Endothelial cell of umbilical vein (primary cell): ENCODE measurements around the gene ZNF682. TPM values are rescaled to one million over a fixed set of nuclear protein-coding genes. Genes with fewer than 3 reads are reported as not detected.

Experiments used
- BruUV-seq: library from RNA; stranded (reverse); fragments of 400-500 nt; replicated peaks from 2 replicates; lab custom pipeline; 2021; lab: Mats Ljungman, UMichigan
- CTCF ChIA-PET: fragments of 300-600, 350-600 bp; sonication (Branson Sonifier 250); formaldehyde crosslinking; loops from one replicate; lab custom pipeline; 2021; ENCODE audit warnings: antibody characterized with exemption, inconsistent platforms; lab: Charles Lee
- POLR2A ChIA-PET: fragments of 300-600, 350-600 bp; sonication (Branson Sonifier 250); formaldehyde crosslinking; loops from one replicate; lab custom pipeline; 2021; ENCODE audit warnings: antibody characterized with exemption, inconsistent platforms; lab: Charles Lee
- DNase-seq: peaks from one replicate; pipeline ENCODE4 v3.0.0-alpha.2; 2011; ENCODE audit warnings: low read depth, low spot score
- FAIRE-seq: peaks from 2 replicates; lab custom pipeline; 2011; peaks lifted over from hg19 to GRCh38; lab: Jason Lieb, UNC
- H2AFZ ChIP-seq: 2 replicates; pipeline ENCODE4 v1.6.0; 2012; ENCODE audit warnings: low read depth, low read length, control low read depth, inconsistent platforms
- H3K27ac ChIP-seq: 2 replicates; pipeline ENCODE4 v1.5.1; 2011; ENCODE audit warnings: low read depth, mild to moderate bottlenecking, control low read depth, low read length, moderate library complexity; ENCODE audit not compliant: insufficient read depth
- H3K27me3 ChIP-seq, 2 experiments: 2 replicates each; pipeline versions ENCODE4 v1.6.0 to v1.6.1; 2011; ENCODE audit warnings: low read length in 2 of 2, mixed read lengths in 1 of 2; ENCODE audit not compliant: control insufficient read depth in 2 of 2, insufficient read depth in 2 of 2
- H3K36me3 ChIP-seq, 2 experiments: 2 replicates in 1 of 2; 3 replicates in 1 of 2; pipeline ENCODE4 v1.5.1; 2011; ENCODE audit warnings: low read length in 2 of 2, mild to moderate bottlenecking in 1 of 2, moderate library complexity in 1 of 2; ENCODE audit not compliant: control insufficient read depth in 2 of 2, insufficient read depth in 2 of 2; ENCODE audit errors: extremely low read depth in 1 of 2
- H3K4me1 ChIP-seq: 3 replicates; pipeline ENCODE4 v1.5.1; 2011; ENCODE audit warnings: mild to moderate bottlenecking, low read length; ENCODE audit not compliant: control insufficient read depth, insufficient read depth; ENCODE audit errors: extremely low read depth
- H3K4me2 ChIP-seq: 2 replicates; pipeline ENCODE4 v1.6.1; 2011; ENCODE audit warnings: low read length, control low read depth, mixed read lengths; ENCODE audit not compliant: insufficient read depth
- H3K4me3 ChIP-seq, 3 experiments: fragments of 200-600 bp in 1 of 3; sonication (generic), shearing (Covaris generic) in 1 of 3; replicated peaks in 1 of 3; 2 replicates each; pipeline ENCODE4 v1.5.1; 2011 to 2016; ENCODE audit warnings: control low read depth in 3 of 3, low read length in 3 of 3, mild to moderate bottlenecking in 2 of 3, inconsistent platforms in 1 of 3, low read depth in 1 of 3, moderate library complexity in 1 of 3; ENCODE audit not compliant: insufficient read depth in 1 of 3
- H3K79me2 ChIP-seq: 2 replicates; pipeline ENCODE4 v1.6.0; 2012; ENCODE audit warnings: low read length, inconsistent platforms; ENCODE audit not compliant: control insufficient read depth, insufficient read depth
- H3K9ac ChIP-seq: replicated peaks from 2 replicates; pipeline ENCODE3; 2011; ENCODE audit warnings: low read length, control low read depth; ENCODE audit not compliant: insufficient read depth; ENCODE audit errors: extremely low read depth
- H3K9me1 ChIP-seq: replicated peaks from 3 replicates; pipeline ENCODE4 v1.6.0; 2011; ENCODE audit warnings: mild to moderate bottlenecking, low read length; ENCODE audit not compliant: control insufficient read depth, insufficient read depth; ENCODE audit errors: extremely low read depth
- H3K9me3 ChIP-seq: replicated peaks from 2 replicates; pipeline ENCODE4 v1.5.1; 2012; ENCODE audit warnings: low read length, inconsistent platforms; ENCODE audit not compliant: control insufficient read depth, insufficient read depth
- H4K20me1 ChIP-seq: replicated peaks from 2 replicates; pipeline ENCODE3; 2011; ENCODE audit warnings: mild to moderate bottlenecking, low read length; ENCODE audit not compliant: control insufficient read depth, insufficient read depth; ENCODE audit errors: extremely low read depth
- CTCF ChIP-seq, 2 donors: IDR thresholded peaks; 1 replicate in 1 of 2; 2 replicates in 1 of 2; pipeline ENCODE4 v1.5.1; 2011; ENCODE audit warnings: low read length in 2 of 2, mild to moderate bottlenecking in 2 of 2, moderate library complexity in 2 of 2, control low read depth in 1 of 2, inconsistent platforms in 1 of 2, low read depth in 1 of 2; ENCODE audit not compliant: insufficient read depth in 1 of 2; ENCODE audit errors: extremely low read depth in 1 of 2
- EZH2 ChIP-seq: IDR thresholded peaks from 2 replicates; pipeline ENCODE4 v1.6.1; 2012; ENCODE audit warnings: borderline replicate concordance, low read depth, mild to moderate bottlenecking, moderate library complexity, low read length, inconsistent platforms; ENCODE audit not compliant: severe bottlenecking
- FOS ChIP-seq: IDR thresholded peaks from 2 replicates; pipeline ENCODE4 v1.6.1; 2011; ENCODE audit warnings: mild to moderate bottlenecking, low read length, moderate library complexity, borderline replicate concordance; ENCODE audit not compliant: insufficient read depth
- GATA2 ChIP-seq: IDR thresholded peaks from 2 replicates; pipeline ENCODE4 v1.7.0; 2011; ENCODE audit warnings: low read depth, mild to moderate bottlenecking, moderate library complexity, mixed read lengths, low read length; ENCODE audit not compliant: insufficient read length, insufficient read depth
- JUN ChIP-seq: IDR thresholded peaks from 2 replicates; pipeline ENCODE4 v1.6.1; 2011; ENCODE audit warnings: borderline replicate concordance, low read depth; ENCODE audit not compliant: insufficient read length, insufficient read depth
- MAX ChIP-seq: IDR thresholded peaks from 2 replicates; pipeline ENCODE4 v1.6.1; 2011; ENCODE audit not compliant: insufficient read depth, insufficient read length
- MYC ChIP-seq: IDR thresholded peaks from one replicate; pipeline ENCODE4 v1.6.1; 2011; ENCODE audit warnings: mild to moderate bottlenecking, low read depth, low read length
- POLR2A ChIP-seq: IDR thresholded peaks from 2 replicates; pipeline ENCODE4 v1.6.1; 2012; ENCODE audit warnings: low read depth, mild to moderate bottlenecking, control low read depth, low read length
- POLR2AphosphoS5 ChIP-seq: IDR thresholded peaks from 2 replicates; pipeline ENCODE4 v1.6.1; 2012; ENCODE audit warnings: low read depth, mild to moderate bottlenecking, control low read depth, low read length, moderate library complexity; ENCODE audit not compliant: insufficient read depth
- dilution Hi-C: fragments of 300-500 bp; cut with MboI; formaldehyde crosslinking; loops from one replicate; pipeline ENCODE4 v1.15.0; 2019; ENCODE audit warnings: low sequenced_read_pairs; ENCODE audit not compliant: extremely low pct_ligation_motif_present
- intact Hi-C: fragments of 100-400 bp; cut with micrococcal nuclease; formaldehyde crosslinking; loops from one replicate; pipeline ENCODE4 v1.10.0; 2022
- polyA plus RNA-seq, 4 experiments: library from polyadenylated mRNA; depleted of rRNA in 3 of 4; stranded (reverse) in 3 of 4; unstranded in 1 of 4; fragments of >200 nt; gene quantifications; 2 replicates each; pipeline versions ENCODE4 v1.2.1 to v1.2.3, GENCODE V29; 2011 to 2012; ENCODE audit warnings: missing spikeins in 1 of 4
- total RNA-seq: library from RNA; stranded (reverse); gene quantifications from 2 replicates; pipeline ENCODE4 v1.2.3, GENCODE V29; 2021

ZNF682 gene
- total and polyA plus RNA-seq, 2 donors (not counting 3 experiments of a cell fraction or from before 2014, with no cell fraction given): 2.8 to 3.4 TPM

- CTCF ChIA-PET: no interaction called here
Measured at GRCh38 chr19:20005741-20006140, 33.6 kb downstream of the ZNF682 start.

More at GRCh38 chr19:20005741-20006140, 33.6 kb downstream of the ZNF682 start:
- Histone ChIP-seq H3K9ac (no peak overlapping the region), H3K9me3 (peaks cover 10% of the 10 kb centered on the region), H3K36me3 (no peaks in the 10 kb centered on the region), H3K27ac (no peak overlapping the region), H3K27me3 (no peaks in the 10 kb centered on the region), H3K4me3 (no peak overlapping the region), H3K9me1 (no peaks in the 10 kb centered on the region), H3K79me2 (no peaks in the 10 kb centered on the region), H3K4me2 (no peak overlapping the region), H3K4me1 (no peaks in the 10 kb centered on the region), H2AFZ (no peak overlapping the region), H4K20me1 (no peaks in the 10 kb centered on the region)
- DNase-seq (no peak), FAIRE-seq (no peak)
- dilution Hi-C loops (no loop called here), intact Hi-C loops (no loop called here)
- POLR2A ChIA-PET: no interaction called here
- BruUV-seq: no TSS peak
- no peak for TF ChIP-seq MAX
- no peak for TF ChIP-seq EZH2
- no peak for TF ChIP-seq POLR2AphosphoS5
- TF ChIP-seq JUN: no peak
- TF ChIP-seq POLR2A: no peak
- TF ChIP-seq MYC: no peak
- no peak for TF ChIP-seq CTCF (IDR thresholded peaks at IDR 0.05; ENCODE audit: extremely low read depth in 1 of 2, insufficient read depth in 1 of 2, low read depth in 1 of 2, low read length in 2 of 2)
- no peak for TF ChIP-seq GATA2
- no peak for TF ChIP-seq FOS
